Liver (tissue), 9 donors: ENCODE measurements around the gene SLC17A9. TPM values are rescaled to one million over a fixed set of nuclear protein-coding genes. Genes with fewer than 3 reads are reported as not detected.

Experiments used
- DNase-seq: peaks from one replicate; pipeline ENCODE4 v3.0.0-alpha.2; 2017; ENCODE audit warnings: low spot score
- H3K27ac ChIP-seq, 2 donors: one replicate each; pipeline ENCODE4 v1.7.0; 2013; ENCODE audit warnings: inconsistent platforms in 2 of 2, low read length in 2 of 2, control low read depth in 1 of 2, low read depth in 1 of 2, mild to moderate bottlenecking in 1 of 2
- H3K27me3 ChIP-seq, 4 donors: one replicate each; pipeline versions ENCODE4 v1.6.1 to v1.7.0; 2013; ENCODE audit warnings: low read length in 3 of 4, inconsistent platforms in 1 of 4, mild to moderate bottlenecking in 1 of 4, moderate library complexity in 1 of 4; ENCODE audit not compliant: control insufficient read depth in 4 of 4, insufficient read depth in 4 of 4
- H3K36me3 ChIP-seq, 4 donors: one replicate each; pipeline versions ENCODE4 v1.6.1 to v1.7.0; 2013; ENCODE audit warnings: low read length in 3 of 4, mild to moderate bottlenecking in 3 of 4, low read depth in 1 of 4, moderate library complexity in 1 of 4; ENCODE audit not compliant: control insufficient read depth in 4 of 4, insufficient read depth in 3 of 4
- H3K4me1 ChIP-seq, 4 donors: one replicate each; pipeline versions ENCODE4 v1.6.1 to v1.7.0; 2013; ENCODE audit warnings: low read length in 3 of 4, mild to moderate bottlenecking in 3 of 4, moderate library complexity in 1 of 4; ENCODE audit not compliant: control insufficient read depth in 4 of 4, insufficient read depth in 4 of 4
- H3K4me3 ChIP-seq, 3 donors: one replicate each; pipeline versions ENCODE4 v1.6.1 to v1.7.0; 2013; ENCODE audit warnings: low read length in 3 of 3, control low read depth in 1 of 3, low read depth in 1 of 3, mild to moderate bottlenecking in 1 of 3
- H3K9ac ChIP-seq, 2 donors: one replicate each; pipeline ENCODE4 v1.7.0; 2013; ENCODE audit warnings: low read length in 2 of 2, mild to moderate bottlenecking in 2 of 2, moderate library complexity in 2 of 2, control low read depth in 1 of 2, low read depth in 1 of 2
- H3K9me3 ChIP-seq, 4 donors: one replicate each; pipeline versions ENCODE4 v1.6.1 to v1.7.0; 2013; ENCODE audit warnings: low read length in 3 of 4; ENCODE audit not compliant: control insufficient read depth in 4 of 4
- EGR1 ChIP-seq, 2 donors: IDR thresholded peaks; 2 replicates each; pipeline ENCODE4 v1.6.1; 2016 to 2018; ENCODE audit warnings: antibody characterized with exemption in 2 of 2, low read depth in 2 of 2
- FOXA1 ChIP-seq: IDR thresholded peaks from 2 replicates; pipeline ENCODE4 v1.6.1; 2016; ENCODE audit warnings: antibody characterized with exemption
- FOXA2 ChIP-seq: IDR thresholded peaks from 2 replicates; pipeline ENCODE4 v1.6.1; 2016; ENCODE audit warnings: antibody characterized with exemption
- GABPA ChIP-seq, 2 donors: IDR thresholded peaks in 1 of 2; conservative IDR thresholded peaks in 1 of 2; 2 replicates each; pipeline ENCODE4 v1.6.1; 2016; ENCODE audit warnings: antibody characterized with exemption in 2 of 2, mild to moderate bottlenecking in 1 of 2, moderate library complexity in 1 of 2
- HNF4A ChIP-seq, 2 donors: conservative IDR thresholded peaks; 2 replicates each; pipeline ENCODE4 v1.6.1; 2016; ENCODE audit warnings: antibody characterized with exemption in 2 of 2, mild to moderate bottlenecking in 2 of 2
- HNF4G ChIP-seq: IDR thresholded peaks from 2 replicates; pipeline ENCODE4 v1.6.1; 2016; ENCODE audit warnings: antibody characterized with exemption
- JUND ChIP-seq, 2 donors: IDR thresholded peaks; 2 replicates each; pipeline ENCODE4 v1.6.1; 2016; ENCODE audit warnings: antibody characterized with exemption in 2 of 2
- NR2F2 ChIP-seq: IDR thresholded peaks from 2 replicates; pipeline ENCODE4 v1.6.1; 2016; ENCODE audit warnings: antibody characterized with exemption
- RAD21 ChIP-seq, 2 donors: IDR thresholded peaks; 2 replicates each; pipeline ENCODE4 v1.6.1; 2016; ENCODE audit warnings: antibody characterized with exemption in 2 of 2, mild to moderate bottlenecking in 2 of 2
- RXRA ChIP-seq, 2 donors: IDR thresholded peaks; 2 replicates each; pipeline ENCODE4 v1.6.1; 2017 to 2018; ENCODE audit warnings: antibody characterized with exemption in 2 of 2, mild to moderate bottlenecking in 1 of 2
- SP1 ChIP-seq: IDR thresholded peaks from 2 replicates; pipeline ENCODE4 v1.6.1; 2018; ENCODE audit warnings: antibody characterized with exemption, mild to moderate bottlenecking
- TAF1 ChIP-seq: conservative IDR thresholded peaks from 2 replicates; pipeline ENCODE4 v1.6.1; 2016; ENCODE audit warnings: antibody characterized with exemption, mild to moderate bottlenecking
- YY1 ChIP-seq: IDR thresholded peaks from 2 replicates; pipeline ENCODE4 v1.6.1; 2016; ENCODE audit warnings: antibody characterized with exemption, mild to moderate bottlenecking
- WGBS: extraction: QIAGEN DNeasy Blood & Tissue Kit; methylation state at CpG from one replicate; pipeline ENCODE4 v1.1.7; 2013; 5-methylcytosine and 5-hydroxymethylcytosine counted together
- polyA plus RNA-seq, 2 donors: library from polyadenylated mRNA; stranded (reverse) in 1 of 2; unstranded in 1 of 2; fragments of 200-250 nt in 1 of 2; fragments of >200 nt in 1 of 2; fragmentation: Nextera tagmentation in 1 of 2; extraction: Ambion mirVana in 1 of 2; gene quantifications; one replicate each; pipeline versions ENCODE4 v1.2.1 to v1.2.3, GENCODE V29; 2013 to 2015
- total RNA-seq, 2 donors: library from RNA; depleted of rRNA; stranded (reverse); fragments of >200 nt; gene quantifications; one replicate each; pipeline ENCODE4 v1.2.3, GENCODE V29; 2014
- TF ChIP-seq, protein P1 (sequence below): IDR thresholded peaks from 2 replicates; pipeline ENCODE4 v1.6.1; 2016; ENCODE audit warnings: antibody characterized with exemption
- TF ChIP-seq, protein P2 (sequence below): IDR thresholded peaks from 2 replicates; pipeline ENCODE4 v1.6.1; 2016; ENCODE audit warnings: antibody characterized with exemption
- TF ChIP-seq, protein P3 (sequence below): IDR thresholded peaks from 2 replicates; pipeline ENCODE4 v1.6.1; 2016; ENCODE audit warnings: antibody characterized with exemption
- TF ChIP-seq, protein P4 (sequence below): fragments of 150-350 bp; IDR thresholded peaks from 2 replicates; pipeline ENCODE4 v1.5.1; 2017; ENCODE audit warnings: improper control_type of control experiment, low read depth, low read length; ENCODE audit not compliant: missing input control
- TF ChIP-seq, protein P5 (sequence below): IDR thresholded peaks from 2 replicates; pipeline ENCODE4 v1.6.1; 2016; ENCODE audit warnings: antibody characterized with exemption, mild to moderate bottlenecking
- donor health status: healthy.
- donor health status: healthy.
- donor health status: healthy.
- donor health status: healthy.
- donor health status: healthy.

Gene SLC17A9
- total and polyA plus RNA-seq, 4 donors = 16.0 to 138 (median 64.6) TPM

DNA sequence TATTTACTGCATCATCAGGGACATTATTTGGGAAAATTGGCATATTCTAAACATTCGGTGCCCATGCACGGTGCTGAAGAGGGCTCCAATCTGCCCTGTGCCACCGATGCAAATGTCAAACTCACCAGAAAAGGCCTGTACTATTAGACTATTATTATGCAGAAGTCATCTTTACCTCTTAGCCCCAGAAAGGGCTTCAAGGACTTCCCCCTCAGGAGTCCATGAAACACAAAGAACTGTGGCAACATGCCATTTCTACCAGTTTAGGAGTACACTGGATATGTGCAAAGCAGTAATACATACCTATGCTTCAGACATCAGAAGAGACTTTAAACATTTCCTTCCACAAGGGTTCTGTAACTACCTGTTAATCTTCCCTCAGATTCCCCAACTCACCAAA is 34.8 kb upstream of the SLC17A9 start:
- WGBS = 78% methylated on average over 3 of the region's 3 CpGs
- Histone ChIP-seq H3K27me3 (no peaks in the 10 kb centered on the region), H3K36me3 (peaks cover 0 to 10% (median 3%) of the 10 kb centered on the region in 4 donors), H3K9ac (no peak overlapping the region), H3K4me1 (peaks cover 23 to 78% (median 67%) of the 10 kb centered on the region in 4 donors), H3K27ac (no peak overlapping the region), H3K9me3 (no peaks in the 10 kb centered on the region), H3K4me3 (no peak overlapping the region)
- TF ChIP-seq, protein P1, sequence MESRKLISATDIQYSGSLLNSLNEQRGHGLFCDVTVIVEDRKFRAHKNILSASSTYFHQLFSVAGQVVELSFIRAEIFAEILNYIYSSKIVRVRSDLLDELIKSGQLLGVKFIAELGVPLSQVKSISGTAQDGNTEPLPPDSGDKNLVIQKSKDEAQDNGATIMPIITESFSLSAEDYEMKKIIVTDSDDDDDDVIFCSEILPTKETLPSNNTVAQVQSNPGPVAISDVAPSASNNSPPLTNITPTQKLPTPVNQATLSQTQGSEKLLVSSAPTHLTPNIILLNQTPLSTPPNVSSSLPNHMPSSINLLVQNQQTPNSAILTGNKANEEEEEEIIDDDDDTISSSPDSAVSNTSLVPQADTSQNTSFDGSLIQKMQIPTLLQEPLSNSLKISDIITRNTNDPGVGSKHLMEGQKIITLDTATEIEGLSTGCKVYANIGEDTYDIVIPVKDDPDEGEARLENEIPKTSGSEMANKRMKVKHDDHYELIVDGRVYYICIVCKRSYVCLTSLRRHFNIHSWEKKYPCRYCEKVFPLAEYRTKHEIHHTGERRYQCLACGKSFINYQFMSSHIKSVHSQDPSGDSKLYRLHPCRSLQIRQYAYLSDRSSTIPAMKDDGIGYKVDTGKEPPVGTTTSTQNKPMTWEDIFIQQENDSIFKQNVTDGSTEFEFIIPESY = no peak
- TF ChIP-seq FOXA2 (no peak), HNF4A (conservative IDR thresholded peaks at IDR 0.05) (no peak), FOXA1 (no peak), JUND (IDR thresholded peaks at IDR 0.05) (no peak), TAF1 (no peak), GABPA (IDR thresholded peaks at IDR 0.05 in 1 of 2, conservative IDR thresholded peaks at IDR 0.05 in 1 of 2) (no peak), HNF4G (no peak), EGR1 (IDR thresholded peaks at IDR 0.05; ENCODE audit: low read depth in 2 of 2) (no peak), SP1 (no peak), RXRA (IDR thresholded peaks at IDR 0.05) (no peak), NR2F2 (no peak)
- TF ChIP-seq, protein P2, sequence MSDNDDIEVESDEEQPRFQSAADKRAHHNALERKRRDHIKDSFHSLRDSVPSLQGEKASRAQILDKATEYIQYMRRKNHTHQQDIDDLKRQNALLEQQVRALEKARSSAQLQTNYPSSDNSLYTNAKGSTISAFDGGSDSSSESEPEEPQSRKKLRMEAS = no peak
- TF ChIP-seq, protein P3, sequence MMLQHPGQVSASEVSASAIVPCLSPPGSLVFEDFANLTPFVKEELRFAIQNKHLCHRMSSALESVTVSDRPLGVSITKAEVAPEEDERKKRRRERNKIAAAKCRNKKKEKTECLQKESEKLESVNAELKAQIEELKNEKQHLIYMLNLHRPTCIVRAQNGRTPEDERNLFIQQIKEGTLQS = no peak
- TF ChIP-seq, protein P4, sequence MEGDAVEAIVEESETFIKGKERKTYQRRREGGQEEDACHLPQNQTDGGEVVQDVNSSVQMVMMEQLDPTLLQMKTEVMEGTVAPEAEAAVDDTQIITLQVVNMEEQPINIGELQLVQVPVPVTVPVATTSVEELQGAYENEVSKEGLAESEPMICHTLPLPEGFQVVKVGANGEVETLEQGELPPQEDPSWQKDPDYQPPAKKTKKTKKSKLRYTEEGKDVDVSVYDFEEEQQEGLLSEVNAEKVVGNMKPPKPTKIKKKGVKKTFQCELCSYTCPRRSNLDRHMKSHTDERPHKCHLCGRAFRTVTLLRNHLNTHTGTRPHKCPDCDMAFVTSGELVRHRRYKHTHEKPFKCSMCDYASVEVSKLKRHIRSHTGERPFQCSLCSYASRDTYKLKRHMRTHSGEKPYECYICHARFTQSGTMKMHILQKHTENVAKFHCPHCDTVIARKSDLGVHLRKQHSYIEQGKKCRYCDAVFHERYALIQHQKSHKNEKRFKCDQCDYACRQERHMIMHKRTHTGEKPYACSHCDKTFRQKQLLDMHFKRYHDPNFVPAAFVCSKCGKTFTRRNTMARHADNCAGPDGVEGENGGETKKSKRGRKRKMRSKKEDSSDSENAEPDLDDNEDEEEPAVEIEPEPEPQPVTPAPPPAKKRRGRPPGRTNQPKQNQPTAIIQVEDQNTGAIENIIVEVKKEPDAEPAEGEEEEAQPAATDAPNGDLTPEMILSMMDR = no peak
- TF ChIP-seq, protein P5, sequence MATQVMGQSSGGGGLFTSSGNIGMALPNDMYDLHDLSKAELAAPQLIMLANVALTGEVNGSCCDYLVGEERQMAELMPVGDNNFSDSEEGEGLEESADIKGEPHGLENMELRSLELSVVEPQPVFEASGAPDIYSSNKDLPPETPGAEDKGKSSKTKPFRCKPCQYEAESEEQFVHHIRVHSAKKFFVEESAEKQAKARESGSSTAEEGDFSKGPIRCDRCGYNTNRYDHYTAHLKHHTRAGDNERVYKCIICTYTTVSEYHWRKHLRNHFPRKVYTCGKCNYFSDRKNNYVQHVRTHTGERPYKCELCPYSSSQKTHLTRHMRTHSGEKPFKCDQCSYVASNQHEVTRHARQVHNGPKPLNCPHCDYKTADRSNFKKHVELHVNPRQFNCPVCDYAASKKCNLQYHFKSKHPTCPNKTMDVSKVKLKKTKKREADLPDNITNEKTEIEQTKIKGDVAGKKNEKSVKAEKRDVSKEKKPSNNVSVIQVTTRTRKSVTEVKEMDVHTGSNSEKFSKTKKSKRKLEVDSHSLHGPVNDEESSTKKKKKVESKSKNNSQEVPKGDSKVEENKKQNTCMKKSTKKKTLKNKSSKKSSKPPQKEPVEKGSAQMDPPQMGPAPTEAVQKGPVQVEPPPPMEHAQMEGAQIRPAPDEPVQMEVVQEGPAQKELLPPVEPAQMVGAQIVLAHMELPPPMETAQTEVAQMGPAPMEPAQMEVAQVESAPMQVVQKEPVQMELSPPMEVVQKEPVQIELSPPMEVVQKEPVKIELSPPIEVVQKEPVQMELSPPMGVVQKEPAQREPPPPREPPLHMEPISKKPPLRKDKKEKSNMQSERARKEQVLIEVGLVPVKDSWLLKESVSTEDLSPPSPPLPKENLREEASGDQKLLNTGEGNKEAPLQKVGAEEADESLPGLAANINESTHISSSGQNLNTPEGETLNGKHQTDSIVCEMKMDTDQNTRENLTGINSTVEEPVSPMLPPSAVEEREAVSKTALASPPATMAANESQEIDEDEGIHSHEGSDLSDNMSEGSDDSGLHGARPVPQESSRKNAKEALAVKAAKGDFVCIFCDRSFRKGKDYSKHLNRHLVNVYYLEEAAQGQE = no peak
- DNase-seq = no peak

DNA sequence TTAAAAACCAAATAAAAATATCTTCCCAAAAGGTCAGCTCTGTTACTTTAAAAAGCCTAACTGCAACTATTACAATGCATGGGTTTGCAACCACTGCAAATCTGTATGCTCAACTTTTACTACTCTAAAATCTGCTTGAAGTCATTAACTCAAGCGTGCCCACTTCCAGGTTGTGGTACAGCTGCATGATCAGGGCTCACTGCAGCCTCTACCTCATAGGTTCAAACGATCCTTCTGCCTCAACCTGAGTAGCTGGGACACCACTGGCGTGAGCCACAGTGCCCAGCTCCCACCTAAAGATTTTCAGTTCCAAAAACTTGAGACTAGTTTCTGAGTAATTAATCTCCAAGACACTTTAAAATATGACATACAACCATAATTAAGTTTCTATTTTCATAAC is 34.4 kb upstream of the SLC17A9 start:
- Histone ChIP-seq H3K27me3 (no peaks in the 10 kb centered on the region), H3K4me3 (no peak overlapping the region), H3K4me1 (peaks cover 26 to 79% (median 69%) of the 10 kb centered on the region in 4 donors), H3K36me3 (peaks cover 0 to 9% (median 1%) of the 10 kb centered on the region in 4 donors), H3K27ac (no peak overlapping the region), H3K9ac (no peak overlapping the region), H3K9me3 (no peaks in the 10 kb centered on the region)
- no peak for DNase-seq
- WGBS = 61% methylated on average over 3 of the region's 3 CpGs
- TF ChIP-seq FOXA2 = no peak
- no peak for TF ChIP-seq FOXA1
- no peak for TF ChIP-seq RXRA (IDR thresholded peaks at IDR 0.05)
- no peak for TF ChIP-seq GABPA (IDR thresholded peaks at IDR 0.05 in 1 of 2, conservative IDR thresholded peaks at IDR 0.05 in 1 of 2)
- no peak for TF ChIP-seq TAF1
- TF ChIP-seq, protein P1 = no peak
- TF ChIP-seq YY1 = no peak
- TF ChIP-seq HNF4G = no peak
- no peak for TF ChIP-seq RAD21 (IDR thresholded peaks at IDR 0.05)
- TF ChIP-seq, protein P5 = no peak
- TF ChIP-seq EGR1 (IDR thresholded peaks at IDR 0.05; ENCODE audit: low read depth in 2 of 2) = no peak
- TF ChIP-seq SP1 = no peak
- TF ChIP-seq NR2F2 = no peak
- TF ChIP-seq HNF4A (conservative IDR thresholded peaks at IDR 0.05) = no peak
